HG03378 (cell line): ENCODE data around the gene ILF3.
"Not testable (repeated sequence)": the region's sequence is repeated elsewhere in the genome, so short reads cannot be mapped to it uniquely, and the experiment has no call there.

Experiments used
- ATAC-seq: cut with Tn5 transposase; IDR thresholded peaks from one replicate; pipeline ENCODE4 v1.9.1; 2021; ENCODE audit warnings: mild to moderate bottlenecking, moderate library complexity; ENCODE audit not compliant: unreplicated experiment

The ILF3 gene

GRCh38 chr19:10642473-10643171 lies 11.5 kb upstream of the ILF3 start:
- ATAC-seq = no peak

- ATAC-seq = no peak
Observed at GRCh38 chr19:10643172-10643967, 10.8 kb upstream of the ILF3 start.

GRCh38 chr19:10643968-10644259 lies 10.2 kb upstream of the ILF3 start:
- ATAC-seq = no peak

- ATAC-seq = no peak
Observed at GRCh38 chr19:10644260-10645007, 9.7 kb upstream of the ILF3 start.

- ATAC-seq = no peak
Observed at GRCh38 chr19:10646456-10647159, 7.5 kb upstream of the ILF3 start.

- no peak for ATAC-seq
Observed at GRCh38 chr19:10648360-10648759, 5.8 kb upstream of the ILF3 start.

- no peak for ATAC-seq
Observed at GRCh38 chr19:10651851-10652250, 2.3 kb upstream of the ILF3 start.

GRCh38 chr19:10653482-10653731 lies 739 bp upstream of the ILF3 start:
- no peak for ATAC-seq

GRCh38 chr19:10654610-10655456 lies 687 bp downstream of the ILF3 start:
- ATAC-seq = no peak

- no peak for ATAC-seq
Observed at GRCh38 chr19:10655457-10656312, 1.5 kb downstream of the ILF3 start.

- no peak for ATAC-seq
Observed at GRCh38 chr19:10660346-10660745, 6.2 kb downstream of the ILF3 start.

- ATAC-seq = no peak
Observed at GRCh38 chr19:10661946-10662345, 7.8 kb downstream of the ILF3 start.

- no peak for ATAC-seq
Observed at GRCh38 chr19:10662384-10663251, 8.5 kb downstream of the ILF3 start.

- ATAC-seq = not testable (repeated sequence)
Observed at GRCh38 chr19:10663252-10663563, 9.1 kb downstream of the ILF3 start.

- no peak for ATAC-seq
Observed at GRCh38 chr19:10667867-10668266, 13.7 kb downstream of the ILF3 start.

GRCh38 chr19:10669246-10669645 lies 15.1 kb downstream of the ILF3 start:
- ATAC-seq = no peak

GRCh38 chr19:10670182-10670581 lies 16.0 kb downstream of the ILF3 start:
- ATAC-seq = no peak

GRCh38 chr19:10670876-10671804 lies 17.0 kb downstream of the ILF3 start:
- no peak for ATAC-seq
